ENCODE measurements around the gene INHBB. TPM values are rescaled to one million over a fixed set of nuclear protein-coding genes. Genes with fewer than 3 reads are reported as not detected.

The INHBB gene
- polyA plus RNA-seq, 4 donors: 0.06 to 0.17 TPM; not detected in 2

DNA sequence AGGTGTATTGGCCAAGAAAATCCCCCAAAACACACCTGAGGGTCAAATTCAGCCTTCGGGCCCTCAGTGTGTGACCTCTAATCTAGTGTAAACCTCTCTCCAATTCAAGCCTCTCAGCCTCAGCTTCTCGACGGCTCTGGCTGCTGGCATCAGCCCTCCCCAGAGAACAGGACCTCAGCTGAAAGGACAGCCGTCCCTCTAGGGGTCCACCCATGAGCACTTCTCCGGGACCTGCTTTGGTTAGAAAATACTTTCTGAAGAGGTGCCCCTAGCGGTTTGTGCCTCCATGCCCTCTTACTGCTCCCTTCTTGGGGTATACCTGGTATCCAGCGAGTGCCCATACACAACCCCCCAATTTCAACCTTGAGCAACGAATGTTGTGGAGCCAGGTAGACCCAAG lies 48.8 kb downstream of the INHBB start:
- DNase-seq (ENCODE audit: low read depth in 4 of 4, low spot score in 3 of 4): no peak

DNA sequence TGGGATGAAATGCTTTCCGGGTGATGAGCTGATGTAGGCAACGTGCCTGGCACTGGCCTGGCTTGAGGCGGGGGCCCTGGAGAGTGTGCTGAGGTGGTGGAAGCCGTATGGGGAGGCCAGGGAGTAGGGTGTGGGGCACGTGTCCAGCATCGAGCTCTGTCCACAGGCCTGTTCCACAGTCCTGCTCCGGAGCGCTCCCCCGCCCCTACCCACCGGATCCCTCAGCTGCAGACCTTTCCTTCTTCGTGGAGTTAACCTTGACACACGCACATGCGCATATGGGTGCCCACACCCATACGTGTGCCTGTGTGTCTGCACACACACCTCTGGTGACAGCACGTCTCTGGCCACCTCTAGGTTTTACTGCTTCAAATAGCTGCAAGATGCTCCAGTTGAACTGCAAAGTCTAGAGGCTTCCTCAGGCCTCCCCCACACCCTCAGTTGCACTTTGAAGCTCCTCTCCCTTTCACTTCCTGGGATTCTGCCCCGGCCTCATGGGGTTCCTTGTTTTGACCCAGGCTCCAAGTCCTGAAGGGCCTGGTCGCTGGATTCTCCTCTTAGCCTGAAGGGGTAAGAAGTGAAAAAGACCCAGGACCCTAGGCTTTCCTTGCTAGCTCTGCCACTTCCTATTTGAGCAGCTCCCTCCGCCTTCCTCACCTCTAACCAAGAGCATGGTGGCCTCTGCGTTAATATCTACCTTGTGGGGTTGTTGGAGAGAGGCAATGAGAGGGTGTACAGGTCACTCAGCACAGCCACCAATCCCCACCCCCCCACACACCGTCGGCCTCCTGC lies 49.5 kb downstream of the INHBB start:
- peak in 1 of 4 donors; percentile 65 for DNase-seq (ENCODE audit: low read depth in 4 of 4, low spot score in 3 of 4)

DNA sequence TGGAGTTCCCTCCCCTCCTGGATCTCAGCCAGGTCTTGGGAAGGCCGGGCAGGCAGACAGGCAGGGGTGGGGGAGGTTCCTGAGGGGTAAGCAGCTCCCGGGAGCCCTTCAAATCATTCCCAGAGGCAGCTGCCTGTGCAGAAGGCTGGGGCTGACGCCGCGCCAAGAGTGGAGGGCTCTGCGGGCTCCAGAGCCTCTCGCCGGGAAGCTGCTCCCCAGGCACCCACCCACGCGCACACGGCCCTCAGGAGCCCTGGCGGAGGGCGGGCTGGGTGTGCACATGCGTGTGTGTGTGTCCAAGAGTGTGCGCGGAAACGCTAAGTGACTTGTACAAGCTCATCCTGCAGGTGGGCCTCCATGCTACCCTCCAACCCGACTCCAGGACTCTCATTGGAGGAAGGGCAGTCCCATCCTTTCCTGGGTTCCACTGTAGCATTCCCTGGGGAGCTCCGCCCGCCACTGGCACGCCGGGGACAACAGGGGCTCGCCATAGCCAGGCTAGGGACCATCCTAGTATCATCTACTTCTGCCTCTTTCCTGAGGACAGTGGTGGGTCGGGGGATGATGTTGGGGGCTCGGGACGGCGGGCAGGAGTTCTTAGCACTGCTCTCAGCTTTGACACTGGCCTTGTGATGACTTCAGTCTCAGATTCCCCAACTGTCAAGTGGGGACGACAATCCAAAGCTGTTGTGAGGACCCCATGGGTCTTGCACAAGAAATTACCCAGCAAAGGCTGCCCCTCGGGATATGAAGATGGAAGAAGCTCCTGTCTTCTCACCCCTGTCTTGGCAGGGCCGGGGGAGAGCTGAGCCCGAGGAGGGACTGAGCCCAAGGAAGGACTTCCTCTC lies 50.3 kb downstream of the INHBB start:
- DNase-seq (ENCODE audit: low read depth in 4 of 4, low spot score in 3 of 4): peak in 3 of 4 donors; percentile 39 to 67 (median 66)

DNA sequence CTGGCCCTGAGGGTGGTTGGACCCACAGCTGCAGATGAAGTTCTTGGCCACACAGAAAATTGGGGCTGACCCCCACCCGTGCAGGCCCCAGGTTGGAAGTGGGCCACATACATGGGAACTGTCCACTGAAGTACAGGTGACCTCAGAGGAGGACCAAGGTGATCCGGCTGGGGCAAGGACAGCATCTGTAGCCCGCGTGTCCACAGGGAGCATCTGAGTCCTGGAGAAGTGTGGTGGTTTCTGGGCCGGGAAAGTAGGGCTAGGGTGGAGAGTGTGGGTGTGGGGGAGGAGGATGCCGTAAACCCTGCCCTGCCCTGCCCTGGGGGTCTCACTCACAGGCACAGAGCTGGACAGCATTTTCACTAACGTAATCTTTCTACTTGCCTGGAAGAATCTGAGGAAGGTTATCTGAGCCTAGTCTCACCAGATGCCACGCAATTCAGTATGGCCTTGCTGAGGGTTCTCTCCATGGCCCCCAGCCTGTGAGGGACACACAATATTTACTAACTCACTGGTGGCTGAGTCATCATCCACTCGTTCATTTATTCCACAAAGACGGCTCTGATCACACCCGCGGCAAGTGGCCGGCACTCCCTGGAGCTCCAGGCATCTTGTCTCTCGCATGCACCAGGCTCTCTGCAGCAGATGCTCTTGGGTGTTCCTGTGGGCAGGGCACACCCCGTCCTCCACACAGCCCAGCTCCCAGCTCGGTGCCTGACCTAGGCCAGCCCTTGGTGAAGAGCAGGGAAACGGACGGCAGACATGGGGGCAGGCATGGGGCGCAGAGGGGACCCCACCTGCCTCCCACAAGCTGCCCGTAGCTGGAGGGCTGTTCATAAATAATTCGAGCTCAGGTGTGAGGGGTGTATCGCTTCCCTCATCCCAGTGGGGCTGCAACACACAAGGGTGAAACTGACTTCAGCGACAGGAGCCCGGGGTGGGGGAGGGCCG lies 51.2 kb downstream of the INHBB start:
- no peak for DNase-seq (ENCODE audit: low read depth in 4 of 4, low spot score in 3 of 4)

DNA sequence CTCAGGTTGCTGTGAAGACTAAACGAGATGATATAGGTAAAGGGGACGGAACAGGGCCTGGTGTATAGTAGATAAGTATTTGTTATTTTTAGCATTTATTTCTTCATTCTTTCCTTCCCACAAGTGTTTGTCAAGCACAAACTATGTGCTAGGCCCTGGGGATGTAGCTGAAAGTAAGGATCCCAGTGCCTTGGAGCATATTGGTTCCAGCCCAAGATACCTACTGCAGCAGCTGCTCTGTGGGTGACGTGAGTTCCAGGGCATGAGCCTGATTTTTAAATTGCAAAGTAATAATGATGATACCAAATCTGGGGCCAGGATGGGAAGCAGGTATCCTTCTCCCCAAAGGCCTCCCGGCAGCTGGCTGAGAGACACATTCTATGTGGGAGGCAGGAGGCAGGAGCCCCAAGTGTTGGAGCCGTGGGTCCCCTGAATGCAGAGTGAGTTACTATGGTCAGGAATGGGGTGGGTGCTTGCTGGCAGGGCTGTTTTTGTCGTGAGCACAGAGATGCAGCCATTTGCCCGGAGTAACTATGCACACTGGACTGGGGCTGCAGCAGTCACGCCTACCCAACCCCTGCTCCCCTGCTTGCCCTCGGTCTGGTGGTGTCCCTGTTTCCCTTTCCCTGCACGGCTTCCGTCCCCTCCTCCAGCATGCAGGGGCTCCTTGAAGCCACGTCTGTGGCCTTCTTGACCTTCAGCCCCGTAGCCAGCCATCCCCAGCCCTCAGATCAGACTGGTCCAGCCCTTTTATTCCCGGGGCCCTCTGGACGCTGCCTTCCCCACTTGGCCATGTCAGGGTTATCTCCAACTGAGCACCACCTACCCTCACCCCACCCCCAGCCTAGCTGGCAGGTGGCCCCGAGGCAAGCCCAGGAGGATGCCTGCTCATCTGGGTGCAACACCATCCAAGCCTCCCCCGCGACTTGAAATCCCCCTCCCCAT lies 52.4 kb downstream of the INHBB start:
- no peak for DNase-seq (ENCODE audit: low read depth in 4 of 4, low spot score in 3 of 4)

DNA sequence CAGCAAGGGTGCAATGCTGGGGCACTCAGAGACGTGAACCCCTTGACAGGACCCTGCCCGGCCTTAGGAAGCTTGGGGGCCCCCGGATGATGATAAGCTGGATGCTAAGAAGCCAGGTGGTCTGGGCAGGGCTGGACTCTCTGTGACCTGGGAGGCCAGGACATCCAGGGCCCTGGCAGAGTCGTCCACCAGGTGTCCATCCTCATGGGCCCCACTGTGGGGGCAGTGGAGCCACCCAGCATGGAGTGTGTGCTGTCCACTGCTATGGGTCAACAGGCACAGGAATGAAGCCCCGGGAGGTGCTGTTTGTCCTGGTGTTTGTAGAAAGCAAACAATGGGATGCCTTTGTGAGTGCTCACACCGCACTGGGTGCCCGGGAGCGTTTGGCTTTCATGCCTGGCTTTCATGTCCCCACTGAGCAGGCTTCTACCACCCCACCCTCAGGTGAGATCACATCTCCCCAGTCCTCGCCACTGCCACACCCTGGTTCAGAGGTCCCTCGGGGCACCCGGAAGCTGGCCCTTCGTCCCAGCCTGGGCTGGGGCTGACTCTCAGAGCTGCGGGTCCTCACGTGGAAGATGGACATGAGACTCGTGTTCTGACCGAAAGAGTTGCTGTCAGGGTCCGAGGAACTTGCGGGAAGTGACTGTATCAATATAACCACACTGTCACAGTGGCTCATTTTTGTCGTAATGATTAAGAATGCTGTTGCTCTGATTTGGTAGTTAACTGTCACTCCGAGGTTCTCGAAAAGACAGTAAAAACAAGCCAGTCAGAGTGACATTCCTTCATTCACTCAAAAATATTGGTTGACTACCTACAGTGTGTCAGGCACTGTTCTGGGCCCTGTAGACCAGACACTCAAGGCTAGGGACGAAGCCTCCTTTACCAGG lies 53.3 kb downstream of the INHBB start:
- DNase-seq (ENCODE audit: low read depth in 4 of 4, low spot score in 3 of 4): no peak

DNA sequence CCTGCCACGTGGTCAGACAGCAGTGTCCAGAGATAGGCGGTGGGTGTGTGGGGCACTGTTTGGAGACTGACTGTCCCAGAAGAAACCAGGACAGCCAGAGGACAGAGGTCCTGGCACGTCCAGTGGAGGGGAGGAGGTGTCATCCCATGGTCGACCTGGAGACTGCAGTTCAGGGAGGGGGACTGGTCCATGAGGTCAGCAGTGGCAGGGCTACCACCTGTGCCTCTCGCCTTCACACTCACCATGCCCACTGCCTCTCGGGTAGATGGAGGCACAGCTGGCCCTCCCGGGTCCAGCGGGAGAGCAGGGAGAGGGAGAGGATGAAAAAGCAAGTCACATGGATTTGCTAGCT lies 53.9 kb downstream of the INHBB start:
- no peak for DNase-seq (ENCODE audit: low read depth in 4 of 4, low spot score in 3 of 4)

DNA sequence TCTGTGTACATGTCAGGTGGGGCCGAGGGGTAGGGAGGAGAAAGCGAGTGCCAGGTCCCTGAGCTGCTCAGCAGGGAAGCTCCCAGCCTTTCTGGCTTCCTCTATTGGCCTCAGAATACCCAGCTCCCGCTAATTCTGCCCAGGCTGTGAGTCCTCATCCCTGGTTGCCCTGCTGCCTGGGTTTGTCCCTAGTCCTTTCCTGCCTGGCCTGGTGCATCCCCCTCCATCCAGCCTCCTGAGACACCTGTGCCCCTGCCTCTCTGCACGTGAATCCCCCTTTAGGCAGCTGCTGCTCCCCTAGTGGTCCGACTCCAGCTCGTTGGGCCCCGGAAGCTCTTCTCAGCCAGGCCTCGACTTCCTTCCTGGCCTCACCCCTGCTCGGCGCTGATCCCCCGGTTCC lies 54.6 kb downstream of the INHBB start:
- no peak for DNase-seq (ENCODE audit: low read depth in 4 of 4, low spot score in 3 of 4)

Other genes with a start within 250 kb of the INHBB start
- gene TMEM185B, start 122.7 kb upstream of the INHBB start, polyA plus RNA-seq (ENCODE audit: insufficient read length in 4 of 4): 10 to 100 TPM; 24.7 to 30.1 (median 26.9) TPM
- 10 to 100 TPM; 76.2 to 95.8 (median 85.8) TPM for gene RALB, start 93.3 kb upstream of the INHBB start, polyA plus RNA-seq (ENCODE audit: insufficient read length in 4 of 4)

Data from right renal pelvis (tissue), 4 donors.